IPS-18c (cell line): ENCODE data around the gene PLEKHD1.
"Not testable (repeated sequence)": the region's sequence is repeated elsewhere in the genome, so short reads cannot be mapped to it uniquely, and the experiment has no call there.

Source experiments
- H3K4me3 ChIP-seq: 2 replicates; pipeline ENCODE4 v1.7.0; 2013; ENCODE audit warnings: low read depth, mild to moderate bottlenecking, low read length, moderate library complexity; ENCODE audit not compliant: insufficient read depth
- H3K9me3 ChIP-seq: one replicate; pipeline ENCODE4 v1.6.1; 2013; ENCODE audit warnings: mild to moderate bottlenecking, low read length, moderate library complexity; ENCODE audit not compliant: control insufficient read depth, insufficient read depth

PLEKHD1 gene

DNA sequence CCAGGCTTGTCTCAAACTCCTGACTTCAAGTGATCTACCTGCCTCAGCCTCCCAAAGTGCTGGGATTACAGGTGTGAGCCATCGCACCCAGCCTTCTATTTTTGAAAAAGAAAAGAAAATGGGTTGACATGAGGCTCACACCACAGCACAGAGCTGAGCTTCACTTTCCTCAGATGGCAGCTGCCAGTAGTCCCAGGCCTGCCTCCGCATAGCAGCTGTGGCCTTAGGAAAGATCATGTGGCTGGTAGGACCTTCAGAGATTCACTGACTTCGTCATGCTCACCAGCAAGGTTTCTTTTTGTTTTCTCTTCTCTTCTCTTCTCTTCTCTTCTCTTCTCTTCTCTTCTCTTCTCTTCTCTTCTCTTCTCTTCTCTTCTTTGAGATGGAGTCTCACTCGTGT lies 13.8 kb downstream of the PLEKHD1 start:
- H3K9me3 ChIP-seq = not testable (repeated sequence)

DNA sequence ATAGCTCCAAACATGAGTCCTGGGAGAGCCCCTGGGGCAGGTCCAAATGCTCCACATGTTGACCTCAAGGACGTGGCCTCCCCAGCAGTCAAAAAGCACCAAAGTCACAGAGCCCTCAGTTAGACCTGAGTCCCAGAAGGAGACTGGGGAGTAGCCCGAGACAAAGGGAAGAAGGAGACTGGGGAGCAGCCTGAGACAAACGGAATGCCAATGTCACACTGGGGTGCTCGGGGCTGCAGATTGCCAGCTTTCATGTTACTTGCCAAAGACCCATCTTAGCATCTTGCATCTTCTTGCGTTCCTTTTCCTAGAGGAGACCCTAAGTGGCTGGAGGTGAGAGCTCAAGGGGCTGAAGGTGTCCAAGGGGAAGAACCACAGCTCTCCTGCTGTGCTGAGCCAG lies 14.9 kb downstream of the PLEKHD1 start:
- no peak overlapping the region for H3K4me3 ChIP-seq
- no peaks in the 10 kb centered on the region for H3K9me3 ChIP-seq

More for the DNA sequence above, 13.8 kb downstream of the PLEKHD1 start:
- H3K4me3 ChIP-seq = not testable (repeated sequence)

DNA sequence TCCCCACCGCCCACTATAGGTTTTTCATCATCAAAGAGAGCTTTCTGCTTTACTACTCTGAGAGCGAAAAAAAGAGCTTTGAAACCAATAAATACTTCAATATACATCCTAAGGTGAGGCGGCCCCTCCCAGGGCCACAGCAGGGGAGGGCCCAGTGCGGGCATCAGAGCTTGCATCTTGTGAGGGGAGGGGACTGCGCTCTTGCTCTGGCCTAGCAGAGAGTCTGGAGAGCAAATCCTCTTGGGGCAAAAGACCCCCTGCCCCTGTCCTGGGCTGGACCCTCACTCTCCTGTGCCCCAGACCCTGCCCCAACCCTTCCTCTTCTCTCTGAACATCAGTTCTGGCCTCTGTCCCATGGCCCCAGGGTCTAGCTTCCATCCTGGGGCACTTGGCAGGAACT lies 15.6 kb downstream of the PLEKHD1 start:
- no peak overlapping the region for H3K4me3 ChIP-seq
- no peaks in the 10 kb centered on the region for H3K9me3 ChIP-seq

DNA sequence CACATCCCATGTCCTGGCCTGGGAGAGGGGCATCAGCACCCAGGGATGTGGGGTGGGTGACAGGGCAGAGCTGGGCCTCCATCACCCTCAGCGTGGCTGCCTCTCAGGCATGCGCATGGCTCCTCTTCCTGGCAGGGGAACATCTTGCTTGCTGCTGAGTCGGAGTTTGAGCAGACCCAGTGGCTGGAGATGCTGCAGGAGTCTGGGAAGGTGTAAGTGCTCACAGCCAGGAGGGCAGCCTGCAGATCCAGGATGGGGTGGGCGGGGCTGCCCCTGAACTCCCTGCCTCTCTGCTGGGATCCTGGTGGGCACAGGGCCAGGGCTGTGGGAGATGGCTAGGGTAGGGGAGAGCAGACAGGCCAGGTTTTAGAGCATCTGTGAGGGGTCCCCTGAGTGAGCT lies 16.2 kb downstream of the PLEKHD1 start:
- H3K9me3 ChIP-seq = no peaks in the 10 kb centered on the region
- no peak overlapping the region for H3K4me3 ChIP-seq

DNA sequence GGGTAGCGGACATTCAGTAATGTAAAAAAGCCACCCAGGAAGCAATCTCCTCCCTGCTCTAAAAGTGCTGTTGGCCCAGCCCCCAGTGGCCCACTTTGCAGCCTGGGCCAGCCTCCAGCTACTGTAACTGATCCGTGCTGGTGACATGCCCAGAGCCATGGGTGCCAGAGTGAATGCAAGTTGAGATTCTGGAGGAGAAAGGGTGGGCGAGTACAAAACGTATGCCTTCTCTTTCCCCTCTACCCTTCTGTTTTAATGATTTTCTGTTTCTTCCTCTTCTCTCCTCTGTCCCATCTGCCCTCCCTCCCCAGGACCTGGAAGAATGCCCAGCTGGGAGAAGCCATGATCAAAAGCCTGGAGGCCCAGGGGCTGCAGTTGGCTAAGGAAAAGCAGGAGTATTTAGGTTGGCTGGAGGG lies 16.9 kb downstream of the PLEKHD1 start:
- H3K4me3 ChIP-seq = no peak overlapping the region
- H3K9me3 ChIP-seq = no peaks in the 10 kb centered on the region

DNA sequence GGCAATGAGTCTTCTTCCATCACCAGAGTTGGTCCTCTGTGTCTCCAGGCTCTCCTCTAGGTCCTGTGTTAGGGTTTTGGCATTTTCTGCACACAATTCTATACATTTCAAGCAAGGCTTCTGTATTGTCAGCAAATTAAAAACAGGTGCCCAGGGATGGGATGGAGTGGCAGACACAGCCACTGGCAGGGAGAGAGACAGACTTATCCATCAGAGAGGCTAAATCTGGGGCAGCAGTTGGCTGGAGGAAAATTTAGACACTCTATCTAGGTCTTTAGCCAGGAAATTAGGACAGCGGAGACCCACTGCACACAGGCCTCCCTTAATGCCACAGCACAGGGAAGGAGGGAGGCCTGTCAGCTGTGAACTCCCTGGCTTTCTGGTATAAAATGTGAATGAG lies 20.2 kb downstream of the PLEKHD1 start:
- H3K4me3 ChIP-seq = no peak overlapping the region
- no peaks in the 10 kb centered on the region for H3K9me3 ChIP-seq

DNA sequence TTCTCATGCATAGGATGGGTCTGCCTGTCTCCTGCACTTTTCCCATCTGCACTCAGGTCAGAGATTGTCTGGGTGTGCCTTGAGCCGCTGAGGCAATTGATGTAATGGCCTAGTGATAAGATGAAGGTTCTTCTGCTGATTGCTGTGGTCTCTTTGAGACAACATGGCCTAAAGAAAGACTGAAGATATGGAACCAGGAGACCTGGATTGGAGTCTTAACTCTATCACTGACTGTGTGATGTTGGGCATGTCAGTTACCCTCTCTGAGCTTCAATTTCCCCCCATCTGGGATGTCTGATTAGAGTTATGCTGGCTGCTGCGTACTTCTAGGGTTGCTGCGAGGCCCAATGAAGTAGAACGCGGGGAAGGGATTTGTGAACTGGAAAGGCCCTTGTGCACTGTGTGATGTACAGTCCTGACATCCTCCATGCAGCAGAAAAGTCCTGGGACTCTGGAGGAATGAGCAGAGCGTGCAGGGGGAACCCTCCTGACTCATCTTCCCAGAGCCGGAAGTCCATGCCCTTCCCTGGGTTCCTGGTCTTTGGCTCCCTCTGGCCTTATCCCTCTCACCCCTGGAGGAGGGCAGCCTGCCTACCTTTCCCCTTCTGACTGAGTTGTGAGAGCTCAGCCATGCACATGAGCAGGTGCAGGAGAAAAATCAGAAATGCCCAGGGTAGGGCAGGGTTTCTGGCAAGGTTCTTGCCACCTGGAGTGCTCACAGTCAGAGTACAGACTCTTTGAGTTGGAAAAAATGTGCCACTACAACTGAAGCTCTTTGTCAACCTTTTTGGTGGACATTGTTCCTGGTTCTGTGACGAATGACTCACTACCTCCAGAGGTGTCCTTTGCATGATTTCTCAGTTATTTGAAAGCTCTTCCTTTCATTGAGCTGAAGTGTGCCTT lies 21.1 kb downstream of the PLEKHD1 start:
- Histone ChIP-seq H3K9me3 (no peaks in the 10 kb centered on the region), H3K4me3 (no peak overlapping the region)

DNA sequence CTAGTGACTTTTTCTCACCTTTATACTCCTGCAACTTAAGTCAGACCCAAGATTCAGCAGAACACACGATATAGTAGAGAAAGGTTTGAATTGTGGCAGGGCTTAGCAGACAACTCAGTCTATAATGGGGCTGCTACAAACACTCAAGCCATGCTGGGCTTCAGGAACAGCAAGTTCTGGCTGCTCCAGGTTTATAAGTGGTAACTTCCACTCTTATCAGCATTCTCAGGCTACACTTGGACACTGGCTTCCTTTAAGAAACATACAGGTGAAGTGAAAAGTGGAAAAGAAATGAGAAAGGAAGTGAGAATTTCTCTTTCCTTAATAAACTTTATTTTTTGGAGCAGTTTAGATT lies 21.7 kb downstream of the PLEKHD1 start:
- H3K4me3 ChIP-seq = no peak overlapping the region
- no peaks in the 10 kb centered on the region for H3K9me3 ChIP-seq

DNA sequence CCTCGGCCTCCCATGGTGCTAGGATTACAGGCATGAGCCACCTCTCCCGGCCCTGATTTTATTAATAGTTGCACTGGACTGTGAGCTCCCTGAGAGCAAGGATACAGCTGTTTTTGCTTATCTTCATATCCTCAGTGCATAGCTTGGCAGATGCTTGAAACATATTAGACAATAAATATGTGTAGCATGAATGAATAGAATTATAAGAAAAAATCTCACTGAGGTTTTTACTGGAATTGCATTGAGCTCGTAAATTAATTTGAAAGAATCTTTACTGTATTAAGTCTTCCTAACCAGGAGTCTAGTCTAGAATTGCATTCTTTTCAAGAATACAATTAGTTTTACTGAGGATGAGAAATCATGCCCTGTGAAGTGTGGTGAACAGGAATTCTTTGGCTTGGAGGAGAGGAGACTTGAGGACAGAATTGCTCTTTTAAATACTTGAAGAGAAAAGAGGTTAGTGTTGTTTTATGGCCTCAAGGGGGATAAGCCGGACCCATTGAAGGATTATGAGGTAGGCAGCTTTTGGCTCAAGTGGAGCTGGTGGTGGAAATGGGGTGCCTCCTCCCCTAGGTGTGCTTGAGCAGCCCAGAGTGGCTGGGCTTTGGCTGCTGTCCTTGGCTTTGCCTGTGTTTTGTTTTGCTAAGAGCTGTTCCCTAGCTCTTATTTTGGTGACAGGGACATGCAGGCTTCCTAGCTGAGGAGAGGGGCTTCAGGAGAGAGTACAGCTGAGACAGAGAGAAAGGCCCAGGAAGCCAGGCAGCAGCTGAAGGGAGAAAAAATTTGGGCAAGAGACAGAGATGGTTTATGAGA lies 34.0 kb downstream of the PLEKHD1 start:
- Histone ChIP-seq H3K4me3 (no peak overlapping the region), H3K9me3 (no peaks in the 10 kb centered on the region)

DNA sequence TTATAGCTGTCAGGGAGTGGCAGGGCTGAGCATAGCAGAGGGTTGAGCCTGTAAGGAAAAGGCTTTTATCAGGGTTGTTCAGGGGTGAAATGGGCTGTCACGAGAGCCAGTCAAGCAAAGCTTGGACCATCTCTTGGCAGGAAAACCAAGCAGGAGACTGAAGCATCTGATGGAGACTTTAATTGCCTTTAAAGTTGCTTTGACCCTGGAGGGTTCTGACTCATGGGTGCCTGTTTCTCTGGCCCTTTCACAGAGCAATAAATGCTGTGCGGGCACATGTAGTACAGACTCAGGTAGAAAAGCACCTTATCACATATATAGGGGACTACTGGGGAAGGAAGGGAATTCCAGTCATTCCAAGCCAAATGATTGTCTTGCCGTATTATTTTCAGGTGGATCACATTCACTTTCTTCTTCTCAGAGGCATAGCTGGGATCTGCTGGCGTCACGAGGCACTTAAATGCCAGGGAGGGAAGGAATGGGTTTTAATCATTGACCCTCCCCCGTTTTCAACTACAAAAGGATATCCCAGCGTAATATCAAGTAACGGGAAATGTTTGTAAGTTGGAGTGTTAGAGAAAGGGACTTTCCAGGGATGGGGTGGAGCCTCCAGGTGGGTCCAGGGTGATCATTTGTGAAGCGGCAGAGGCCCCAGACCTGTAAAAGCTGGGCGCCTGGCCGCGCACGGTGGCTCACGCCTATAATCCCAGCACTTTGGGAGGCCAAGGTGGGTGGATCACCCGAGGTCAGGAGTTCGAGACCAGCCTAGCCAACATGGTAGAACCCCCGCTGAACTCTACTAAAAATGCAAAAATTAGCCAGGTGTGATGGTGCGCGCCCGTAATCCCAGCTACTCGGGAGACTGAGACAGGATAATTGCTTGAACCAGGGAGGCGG lies 34.9 kb downstream of the PLEKHD1 start:
- Histone ChIP-seq H3K4me3 (no peak overlapping the region), H3K9me3 (no peaks in the 10 kb centered on the region)

DNA sequence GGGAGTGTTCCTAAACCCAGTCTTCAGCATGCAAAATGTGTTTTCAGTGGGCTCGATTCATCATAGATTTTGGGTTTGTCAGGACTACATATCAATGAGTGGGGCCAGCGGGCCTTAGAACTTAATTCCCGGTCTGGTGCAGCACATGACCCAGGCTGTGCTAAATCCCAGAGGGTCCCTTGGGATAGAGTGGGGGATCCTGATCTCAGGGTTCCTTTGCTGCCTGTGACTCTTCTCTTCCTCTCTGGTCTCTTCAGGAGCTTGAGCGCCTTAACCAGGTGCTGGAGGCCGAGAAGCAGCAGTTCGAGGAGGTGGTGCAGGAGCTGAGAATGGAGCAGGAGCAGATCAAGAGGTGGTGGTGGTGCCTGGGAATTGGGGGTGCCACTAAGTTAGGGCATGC lies 37.5 kb downstream of the PLEKHD1 start:
- Histone ChIP-seq H3K4me3 (no peak overlapping the region), H3K9me3 (no peaks in the 10 kb centered on the region)

DNA sequence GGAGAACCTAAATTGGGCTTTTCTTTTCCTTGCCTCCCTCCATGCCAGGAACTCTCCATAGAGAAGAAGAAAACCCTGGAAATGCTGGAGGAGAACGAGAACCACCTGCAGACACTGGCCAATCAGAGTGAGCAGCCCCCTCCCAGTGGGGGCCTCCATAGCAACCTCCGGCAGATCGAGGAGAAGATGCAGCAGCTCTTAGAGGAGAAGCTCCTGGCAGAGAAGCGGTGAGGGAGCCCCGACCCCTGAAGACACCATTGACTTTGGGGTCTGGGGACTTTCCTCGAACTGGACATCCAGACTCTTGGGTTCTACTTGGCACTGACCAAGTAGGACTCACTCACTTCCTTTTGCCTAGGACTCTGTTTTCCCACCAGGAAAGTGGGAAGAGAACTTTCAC lies 41.4 kb downstream of the PLEKHD1 start:
- H3K4me3 ChIP-seq = no peak overlapping the region
- H3K9me3 ChIP-seq = no peaks in the 10 kb centered on the region

DNA sequence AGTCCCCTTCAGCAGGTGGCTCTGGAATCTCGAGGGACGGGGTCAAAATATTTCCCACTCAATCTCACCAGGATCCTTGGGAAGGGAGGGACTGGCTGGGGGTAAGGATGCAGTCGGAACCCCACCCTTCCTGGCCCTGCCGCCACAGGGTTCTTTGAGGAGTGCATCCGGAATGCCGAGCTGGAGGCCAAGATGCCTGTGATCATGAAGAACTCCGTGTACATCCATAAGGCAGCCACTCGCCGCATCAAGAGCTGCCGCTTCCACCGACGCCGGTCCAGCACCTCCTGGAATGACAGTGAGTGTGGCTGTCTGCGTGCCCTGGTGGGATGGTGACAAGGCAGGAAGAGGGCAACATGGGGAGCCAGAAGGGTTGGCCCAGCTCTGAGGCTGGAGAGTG lies 43.1 kb downstream of the PLEKHD1 start:
- Histone ChIP-seq H3K4me3 (no peak overlapping the region), H3K9me3 (no peaks in the 10 kb centered on the region)

DNA sequence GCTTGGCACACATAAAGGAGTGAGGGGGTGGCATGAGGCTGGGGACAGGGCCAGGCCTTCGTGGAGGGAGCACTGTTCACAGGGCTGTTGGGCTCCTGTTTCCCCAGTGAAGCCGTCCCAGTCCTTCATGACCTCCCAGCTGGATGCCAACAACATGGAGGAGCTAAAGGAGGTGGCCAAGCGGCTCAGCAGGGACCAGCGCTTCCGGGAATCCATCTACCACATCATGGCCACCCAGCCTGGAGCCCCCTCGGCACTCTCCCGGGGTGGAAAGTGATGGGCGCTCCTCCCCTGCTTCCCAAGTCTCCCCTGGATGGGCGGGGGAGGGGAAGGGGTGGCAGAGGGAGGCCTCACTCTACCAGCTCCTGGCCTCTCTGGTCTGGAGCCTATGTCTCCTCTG lies 43.6 kb downstream of the PLEKHD1 start:
- H3K4me3 ChIP-seq = no peak overlapping the region
- no peaks in the 10 kb centered on the region for H3K9me3 ChIP-seq

DNA sequence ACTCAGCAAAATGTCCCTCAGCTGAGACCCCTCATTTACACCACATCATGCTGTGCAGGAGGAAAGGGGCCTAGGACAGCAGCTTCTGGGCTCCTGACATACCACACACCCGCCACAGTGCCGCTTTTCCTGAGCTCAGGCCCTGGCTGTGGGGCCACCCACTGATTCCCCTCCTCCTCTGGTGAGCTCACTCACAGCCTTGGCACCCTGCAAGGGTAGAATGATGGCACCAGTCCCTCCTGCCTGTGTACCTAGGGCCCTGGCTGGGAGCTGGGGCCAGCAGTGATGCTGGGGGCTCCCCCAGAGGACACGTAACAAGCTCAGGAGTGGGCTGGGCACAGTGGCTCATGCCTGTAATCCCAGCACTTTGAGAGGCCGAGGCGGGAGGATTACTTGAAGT lies 44.4 kb downstream of the PLEKHD1 start:
- Histone ChIP-seq H3K4me3 (no peak overlapping the region), H3K9me3 (no peaks in the 10 kb centered on the region)

DNA sequence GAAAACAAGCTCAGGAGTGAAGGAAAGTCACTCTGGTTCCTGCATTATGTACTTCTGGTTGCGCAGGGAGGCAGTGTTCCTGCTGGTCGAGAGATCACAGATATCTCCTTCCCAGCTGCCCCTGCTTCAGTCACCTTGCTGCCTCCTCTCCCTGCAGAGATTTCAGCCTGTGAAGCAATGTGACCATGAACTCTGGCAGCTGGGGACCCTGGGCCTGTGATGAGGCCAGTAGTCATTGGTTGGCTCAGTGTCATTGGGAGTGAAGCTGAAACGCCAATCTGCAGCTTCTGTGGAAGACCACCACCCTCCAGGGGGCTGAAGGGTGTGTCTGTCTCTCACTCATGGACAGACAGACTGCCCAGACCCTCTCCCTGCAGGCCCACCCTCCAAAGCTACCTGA lies 45.0 kb downstream of the PLEKHD1 start:
- H3K4me3 ChIP-seq = no peak overlapping the region
- H3K9me3 ChIP-seq = no peaks in the 10 kb centered on the region

DNA sequence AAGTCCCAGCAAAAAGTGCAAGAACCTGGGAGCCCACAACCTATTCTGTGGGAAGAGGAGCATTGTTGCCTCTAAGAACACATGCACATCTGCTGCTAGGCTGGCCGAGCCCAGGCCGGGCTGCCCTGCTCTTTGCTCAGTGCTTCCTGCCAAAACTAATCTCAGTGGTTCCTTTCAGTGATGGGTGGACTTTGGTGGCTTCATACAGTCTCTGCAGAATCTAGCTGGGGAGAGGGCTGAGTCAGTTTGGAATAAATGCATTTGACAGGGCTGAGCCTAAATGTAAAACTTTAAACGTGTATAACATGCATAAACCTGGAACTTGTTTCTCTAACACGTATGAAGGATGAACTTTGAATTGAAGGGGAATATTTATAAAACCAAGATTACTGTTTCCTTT lies 45.6 kb downstream of the PLEKHD1 start:
- Histone ChIP-seq H3K4me3 (no peak overlapping the region), H3K9me3 (no peaks in the 10 kb centered on the region)
